Gastrocnemius medialis (tissue), 4 donors: ENCODE measurements around the gene ZNF500.

Experiments
- CTCF ChIP-seq, 5 experiments: fragments of 450-650 bp in 3 of 5; fragments of 200-600 bp in 2 of 5; sonication (generic) in 2 of 5; IDR thresholded peaks in 4 of 5; conservative IDR thresholded peaks in 1 of 5; 1 replicate in 4 of 5; 2 replicates in 1 of 5; pipeline ENCODE4 v1.5.1; 2016 to 2019; ENCODE audit warnings: antibody characterized with exemption in 5 of 5, mild to moderate bottlenecking in 3 of 5, moderate library complexity in 3 of 5
- POLR2A ChIP-seq, 2 donors: fragments of 450-650 bp; IDR thresholded peaks; one replicate each; pipeline ENCODE4 v1.6.1; 2017; ENCODE audit warnings: antibody characterized with exemption in 2 of 2, mild to moderate bottlenecking in 2 of 2, moderate library complexity in 2 of 2

DNA sequence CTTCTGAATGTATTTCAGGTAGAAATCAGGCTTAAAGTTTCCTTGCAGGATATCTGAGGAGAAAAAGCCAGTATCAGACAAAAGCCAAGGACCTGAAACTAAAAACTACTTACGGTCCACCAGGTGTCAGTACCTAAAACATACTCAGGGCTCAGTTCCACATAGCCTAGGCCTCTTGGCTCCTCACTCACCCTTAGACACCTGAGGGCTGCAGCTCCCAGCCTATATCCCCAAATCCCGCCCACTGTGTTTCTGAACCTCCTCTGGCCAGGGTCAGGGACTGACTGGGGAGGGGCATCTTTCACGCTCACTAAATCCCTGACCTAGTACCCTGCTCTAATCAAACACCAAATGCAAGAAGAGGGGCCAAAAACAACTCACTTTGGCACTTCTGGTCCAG, 44.3 kb upstream of the ZNF500 start:
- TF ChIP-seq CTCF (IDR thresholded peaks at IDR 0.05 in 4 of 5, conservative IDR thresholded peaks at IDR 0.05 in 1 of 5) (no peak), POLR2A (IDR thresholded peaks at IDR 0.05) (no peak)
